Measurements from ENCODE around the gene DPPA5. TPM values are rescaled to one million over a fixed set of nuclear protein-coding genes. Genes with fewer than 3 reads are reported as not detected.

The DPPA5 gene
- total RNA-seq, 1 donor from 2014 or later: not detected

GRCh38 chr6:73363537-73363875, 9.4 kb upstream of the DPPA5 start:
- no peak overlapping the region for H3K27ac Mint-ChIP-seq (ENCODE audit: unreplicated experiment)
- H3K36me3 Mint-ChIP-seq (ENCODE audit: low read depth): no peaks in the 10 kb centered on the region
- H3K4me1 Mint-ChIP-seq (ENCODE audit: low read depth): no peaks in the 10 kb centered on the region
- H3K27me3 Mint-ChIP-seq (ENCODE audit: low read depth): no peaks in the 10 kb centered on the region
- H3K4me3 Mint-ChIP-seq (ENCODE audit: unreplicated experiment): no peak overlapping the region
- H3K9me3 Mint-ChIP-seq (ENCODE audit: low read depth): no peaks in the 10 kb centered on the region
- no peak for TF ChIP-seq CTCF (IDR thresholded peaks at IDR 0.05)
- DNase-seq (ENCODE audit: low spot score): no peak

DNA sequence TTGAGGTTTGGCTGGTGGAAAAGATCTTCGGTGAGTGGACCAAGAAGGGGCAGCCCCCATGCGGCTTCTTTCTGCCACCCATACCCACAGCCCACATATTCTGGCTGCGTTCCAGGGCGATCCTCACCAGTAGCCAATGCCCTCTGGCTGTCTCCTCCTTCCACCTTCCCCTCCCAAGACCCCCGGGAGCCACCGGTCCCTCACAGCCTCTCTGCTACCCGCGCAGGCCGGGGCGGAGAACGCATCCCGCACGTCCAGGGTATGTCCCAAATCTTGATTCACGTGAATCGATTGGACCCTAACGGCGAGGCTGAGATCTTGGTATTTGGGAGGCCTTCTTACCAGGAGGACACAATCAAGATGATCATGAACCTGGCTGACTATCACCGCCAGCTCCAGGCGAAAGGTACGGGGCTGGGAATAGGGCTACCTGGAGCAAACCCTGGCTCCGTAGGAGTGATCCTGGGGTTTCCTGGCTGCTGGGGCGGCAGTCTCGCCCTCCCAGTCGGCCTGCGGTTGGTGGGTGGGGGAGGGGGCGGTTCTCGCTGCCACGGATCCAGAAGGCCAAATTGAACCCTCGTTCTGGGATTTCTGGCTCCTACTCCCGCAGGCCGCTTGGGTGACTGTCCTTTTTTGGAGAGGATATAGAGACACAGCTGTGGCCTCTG, 8.9 kb upstream of the DPPA5 start:
- H3K27me3 Mint-ChIP-seq (ENCODE audit: low read depth): no peaks in the 10 kb centered on the region
- no peaks in the 10 kb centered on the region for H3K36me3 Mint-ChIP-seq (ENCODE audit: low read depth)
- H3K4me3 Mint-ChIP-seq (ENCODE audit: unreplicated experiment): no peak overlapping the region
- no peak overlapping the region for H3K27ac Mint-ChIP-seq (ENCODE audit: unreplicated experiment)
- no peaks in the 10 kb centered on the region for H3K4me1 Mint-ChIP-seq (ENCODE audit: low read depth)
- no peak for DNase-seq (ENCODE audit: low spot score)
- TF ChIP-seq CTCF (IDR thresholded peaks at IDR 0.05): no peak
- H3K9me3 Mint-ChIP-seq (ENCODE audit: low read depth): no peaks in the 10 kb centered on the region

DNA sequence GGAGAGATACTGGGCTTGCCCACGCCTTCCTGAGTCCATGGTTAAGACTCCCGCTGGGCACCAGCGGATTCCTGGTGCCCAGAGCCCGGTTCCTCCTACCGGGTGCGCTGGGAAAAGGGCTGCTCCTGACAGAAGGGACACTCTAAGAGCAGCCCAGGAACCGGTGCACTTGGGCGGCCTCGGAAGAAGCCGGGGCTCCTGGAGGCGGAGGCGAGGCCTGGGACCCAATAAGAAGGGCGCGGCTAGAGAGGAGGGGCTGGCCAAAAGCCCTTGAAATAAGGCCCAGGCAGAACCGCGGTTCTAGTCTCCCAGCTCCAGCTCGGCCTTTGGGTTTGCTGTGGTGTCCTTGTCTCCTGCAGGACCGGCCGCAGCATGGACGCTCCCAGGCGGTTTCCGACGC, 8.3 kb upstream of the DPPA5 start, which contains the start of gene KHDC3L:
KHDC3L (plus strand) TSS at position 301 of the 400 bp plus-strand sequence; CDS start at position 373, 72 bp downstream.
- no peak for DNase-seq (ENCODE audit: low spot score)
- Mint-ChIP-seq H3K27ac (ENCODE audit: unreplicated experiment) (no peak within 1 kb of the TSS), H3K36me3 (ENCODE audit: low read depth) (no peaks in the 10 kb centered on the region), H3K9me3 (ENCODE audit: low read depth) (no peaks in the 10 kb centered on the region), H3K4me3 (ENCODE audit: unreplicated experiment) (no peak within 1 kb of the TSS), H3K4me1 (ENCODE audit: low read depth) (no peaks in the 10 kb centered on the region), H3K27me3 (ENCODE audit: low read depth) (no peaks in the 10 kb centered on the region)
- TF ChIP-seq CTCF (IDR thresholded peaks at IDR 0.05): no peak

GRCh38 chr6:73349311-73349710, 4.8 kb downstream of the DPPA5 start:
- Mint-ChIP-seq H3K27ac (ENCODE audit: unreplicated experiment) (no peak overlapping the region), H3K27me3 (ENCODE audit: low read depth) (peaks cover 24% of the 10 kb centered on the region), H3K4me1 (ENCODE audit: low read depth) (no peaks in the 10 kb centered on the region), H3K36me3 (ENCODE audit: low read depth) (no peaks in the 10 kb centered on the region), H3K4me3 (ENCODE audit: unreplicated experiment) (no peak overlapping the region), H3K9me3 (ENCODE audit: low read depth) (no peaks in the 10 kb centered on the region)
- no peak for DNase-seq (ENCODE audit: low spot score)
- no peak for TF ChIP-seq CTCF (IDR thresholded peaks at IDR 0.05)

DNA sequence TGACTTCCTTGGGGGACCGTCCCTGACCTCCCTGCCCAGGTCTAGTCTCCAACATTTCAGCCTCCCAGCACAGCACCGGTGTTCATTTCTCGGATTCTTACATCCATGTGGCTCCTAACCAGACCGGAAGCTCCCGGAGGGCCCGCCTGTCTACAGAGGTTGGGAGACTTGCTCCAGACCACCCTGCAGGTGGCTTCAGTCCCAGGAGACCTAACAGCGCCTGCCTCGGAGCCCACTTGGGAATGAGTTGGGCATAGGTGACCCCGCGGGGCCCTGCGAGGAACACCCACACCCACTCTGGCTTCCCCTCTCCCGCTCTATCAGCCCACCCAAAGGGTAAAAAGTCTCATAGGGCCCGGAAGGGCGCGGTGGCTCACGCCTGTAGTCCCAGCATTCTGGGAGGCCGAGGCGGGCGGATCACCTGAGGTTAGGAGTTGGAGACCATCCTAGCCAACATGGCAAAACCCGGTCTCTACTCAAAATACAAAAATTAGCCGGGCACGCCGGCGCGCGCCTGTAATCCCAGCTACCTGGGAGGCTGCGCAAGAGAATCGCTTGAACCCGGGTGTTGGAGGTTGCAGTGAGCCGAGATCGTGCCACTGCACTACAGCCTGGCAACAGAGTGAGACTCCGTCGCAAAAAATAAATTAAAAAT, 5.4 kb downstream of the DPPA5 start:
- no peak for TF ChIP-seq CTCF (IDR thresholded peaks at IDR 0.05)
- Mint-ChIP-seq H3K27ac (ENCODE audit: unreplicated experiment) (no peak overlapping the region), H3K9me3 (ENCODE audit: low read depth) (no peaks in the 10 kb centered on the region), H3K4me1 (ENCODE audit: low read depth) (no peaks in the 10 kb centered on the region), H3K36me3 (ENCODE audit: low read depth) (no peaks in the 10 kb centered on the region), H3K27me3 (ENCODE audit: low read depth) (peaks cover 27% of the 10 kb centered on the region), H3K4me3 (ENCODE audit: unreplicated experiment) (no peak overlapping the region)
- DNase-seq (ENCODE audit: low spot score): no peak
